K562 (cell line): Measurements from ENCODE around the gene DCAKD. TPM values are rescaled to one million over a fixed set of nuclear protein-coding genes. Genes with fewer than 3 reads are reported as not detected.

ENCODE experiments used
- ATAC-seq: fragments of 200-7000 bp; cut with Tn5 transposase; 3 replicates; pipeline ENCODE4 v1.9.1; 2020; ENCODE audit warnings: moderate library complexity
- BruUV-seq: library from RNA; stranded (reverse); fragments of 400-500 nt; replicated peaks from 2 replicates; lab custom pipeline; 2021; lab: Mats Ljungman, UMichigan
- CTCF ChIA-PET: fragments of 300-600 bp; formaldehyde crosslinking; extraction: SDS; loops from one replicate; lab custom pipeline; 2021; ENCODE audit warnings: low intra/inter-chr PET ratio; lab: Yijun Ruan, JAX
- POLR2A ChIA-PET: fragments of 300-600, 350-650 bp; sonication (Branson Sonifier 250); formaldehyde crosslinking; extraction: SDS; loops from one replicate; lab custom pipeline; 2021; ENCODE audit warnings: antibody characterized with exemption, inconsistent platforms; lab: Yijun Ruan, JAX
- DNase-seq, 4 experiments: peaks; one replicate each; pipeline versions ENCODE4 v3.0.0 to v3.0.0-alpha.2; 2011 to 2018; ENCODE audit warnings: low spot score in 3 of 4, mixed read lengths in 3 of 4; ENCODE audit errors: extremely low read depth in 1 of 4
- FAIRE-seq: peaks from 2 replicates; lab custom pipeline; 2011; peaks lifted over from hg19 to GRCh38; lab: Jason Lieb, UNC
- H2AFZ ChIP-seq: 2 replicates; pipeline ENCODE4 v1.6.0; 2011; ENCODE audit warnings: low read depth, low read length, control low read depth, inconsistent platforms
- H3K27ac ChIP-seq: fragments of 200-600 bp; 3 replicates; pipeline ENCODE4 v1.8.0; 2011; ENCODE audit warnings: low read depth, mild to moderate bottlenecking, control low read depth, inconsistent platforms, low read length, moderate library complexity, mixed read lengths; ENCODE audit errors: extremely low read depth
- H3K27me3 ChIP-seq, 2 experiments: fragments of 300-600 bp in 1 of 2; 2 replicates in 1 of 2; 3 replicates in 1 of 2; pipeline versions ENCODE4 v1.6.0 to v1.8.0; 2011; ENCODE audit warnings: inconsistent platforms in 2 of 2, low read length in 2 of 2, mild to moderate bottlenecking in 1 of 2, mixed read lengths in 1 of 2, moderate library complexity in 1 of 2; ENCODE audit not compliant: control insufficient read depth in 2 of 2, insufficient read depth in 2 of 2
- H3K36me3 ChIP-seq: fragments of 300-600 bp; 3 replicates; pipeline ENCODE4 v1.8.0; 2011; ENCODE audit warnings: mild to moderate bottlenecking, low read length, inconsistent platforms; ENCODE audit not compliant: control insufficient read depth, insufficient read depth
- H3K4me1 ChIP-seq, 2 experiments: fragments of 200-600 bp in 1 of 2; replicated peaks in 1 of 2; 2 replicates in 1 of 2; 3 replicates in 1 of 2; pipeline versions ENCODE4 v1.5.1 to v1.8.0; 2011; ENCODE audit warnings: inconsistent platforms in 2 of 2, low read length in 2 of 2, mild to moderate bottlenecking in 1 of 2, mixed read lengths in 1 of 2, moderate library complexity in 1 of 2; ENCODE audit not compliant: control insufficient read depth in 2 of 2, insufficient read depth in 2 of 2
- H3K4me2 ChIP-seq: 2 replicates; pipeline ENCODE4 v1.6.1; 2011; ENCODE audit warnings: low read length, control low read depth, inconsistent platforms, mixed read lengths; ENCODE audit not compliant: insufficient read depth
- H3K4me3 ChIP-seq: fragments of 200-600 bp; sonication (generic), shearing (Covaris generic); 2 replicates; pipeline ENCODE4 v1.5.1; 2016; ENCODE audit warnings: control low read depth, inconsistent platforms
- H3K79me2 ChIP-seq: fragments of 200-600 bp; 3 replicates; pipeline ENCODE4 v1.8.0; 2011; ENCODE audit warnings: low read length, inconsistent platforms; ENCODE audit not compliant: control insufficient read depth, insufficient read depth
- H3K9ac ChIP-seq, 2 experiments: 2 replicates each; pipeline versions ENCODE4 v1.6.0 to v1.6.1; 2011; ENCODE audit warnings: low read depth in 2 of 2, low read length in 2 of 2, control low read depth in 1 of 2, inconsistent platforms in 1 of 2, mild to moderate bottlenecking in 1 of 2, mixed read lengths in 1 of 2; ENCODE audit not compliant: insufficient read depth in 1 of 2
- H3K9me1 ChIP-seq: one replicate; pipeline ENCODE4 v1.6.0; 2011; ENCODE audit warnings: inconsistent platforms, mild to moderate bottlenecking, low read length, moderate library complexity; ENCODE audit not compliant: control insufficient read depth, insufficient read depth
- H3K9me3 ChIP-seq: replicated peaks from 2 replicates; pipeline ENCODE4 v1.5.1; 2011; ENCODE audit warnings: low read depth, low read length, inconsistent platforms; ENCODE audit not compliant: control insufficient read depth, insufficient read depth
- H4K20me1 ChIP-seq: replicated peaks from 2 replicates; pipeline ENCODE4 v1.6.1; 2011; ENCODE audit warnings: low read length, inconsistent platforms, mixed read lengths; ENCODE audit not compliant: control insufficient read depth, insufficient read depth
- FIP1L1 ChIP-seq: fragments of 200-400 bp; formaldehyde crosslinking; IDR thresholded peaks from 2 replicates; pipeline ENCODE4 v1.6.1; 2018; ENCODE audit warnings: mild to moderate bottlenecking, low read depth, low read length; ENCODE audit not compliant: poor library complexity, severe bottlenecking
- HEY1 ChIP-seq: fragments of 250-450 bp; sonication (Bioruptor Pico); IDR thresholded peaks from 2 replicates; pipeline ENCODE4 v1.5.0; 2020; ENCODE audit warnings: mild to moderate bottlenecking, moderate library complexity, borderline replicate concordance
- KAT7 ChIP-seq: sonication (generic); formaldehyde crosslinking; IDR thresholded peaks from 2 replicates; pipeline ENCODE4 v1.8.0; 2022; ENCODE audit warnings: missing genetic modification reagents, mild to moderate bottlenecking, borderline replicate concordance
- ZFX ChIP-seq: sonication (generic); formaldehyde crosslinking; IDR thresholded peaks from 2 replicates; pipeline ENCODE4 v1.8.0; 2022; ENCODE audit warnings: mild to moderate bottlenecking, missing genetic modification reagents, moderate library complexity
- WGBS: fragments of 100-300 bp; shearing (Covaris generic); methylation state at CpG from one replicate; pipeline ENCODE4 v1.1.6; 2016; ENCODE audit warnings: low coverage, mixed read lengths; ENCODE audit not compliant: insufficient coverage; ENCODE audit errors: missing lambda C conversion rate; 5-methylcytosine and 5-hydroxymethylcytosine counted together
- in situ Hi-C: fragments of 300-500 bp; cut with MboI; formaldehyde crosslinking; loops from 4 replicates; pipeline ENCODE4 v1.15.0; 2018; ENCODE audit warnings: inconsistent platforms, mixed read lengths
- intact Hi-C: fragments of 100-400 bp; cut with micrococcal nuclease; formaldehyde crosslinking; loops from 2 replicates; pipeline ENCODE4 v1.14.2; 2022
- polyA plus RNA-seq, 8 experiments: library from polyadenylated mRNA; depleted of rRNA in 4 of 8; stranded (reverse) in 5 of 8; unstranded in 3 of 8; fragments of >200 nt; fragmentation: Nextera tagmentation in 2 of 8; fragmentation: Illumina TruSeq in 1 of 8; extraction: Ambion mirVana in 2 of 8; extraction: Trizol in 1 of 8; gene quantifications; 2 replicates each; pipeline versions ENCODE4 v1.2.1 to v1.2.3, GENCODE V29; 2011 to 2014; ENCODE audit warnings: inconsistent platforms in 1 of 8, missing spikeins in 1 of 8
- total RNA-seq, 7 experiments: library from RNA; depleted of rRNA in 6 of 7; stranded (reverse); fragments of >200 nt in 6 of 7; fragmentation: Illumina TruSeq in 2 of 7; extraction: Trizol in 2 of 7; gene quantifications; 2 replicates each; pipeline versions ENCODE4 v1.2.1 to v1.2.3, GENCODE V29; 2011 to 2021; ENCODE audit warnings: low replicate concordance in 1 of 7
- TF ChIP-seq, protein P1 (sequence below): fragments of 450-650 bp; IDR thresholded peaks from 2 replicates; pipeline ENCODE4 v1.6.1; 2016; ENCODE audit warnings: mild to moderate bottlenecking, moderate library complexity
- TF ChIP-seq, protein P2 (sequence below): sonication (generic); formaldehyde crosslinking; IDR thresholded peaks from 2 replicates; pipeline ENCODE4 v1.8.0; 2022; ENCODE audit warnings: missing genetic modification reagents, mild to moderate bottlenecking, moderate library complexity, borderline replicate concordance
- TF ChIP-seq, protein P3 (sequence below): sonication (generic); formaldehyde crosslinking; IDR thresholded peaks from 2 replicates; pipeline ENCODE4 v1.8.1; 2023; ENCODE audit warnings: mild to moderate bottlenecking, missing genetic modification reagents, moderate library complexity

Gene DCAKD
- total and polyA plus RNA-seq, 9 of the 15 experiments (the other 6 are each of a cell fraction or from before 2014, with no cell fraction given) = 7.9 to 35.5 (median 21.4) TPM

DNA sequence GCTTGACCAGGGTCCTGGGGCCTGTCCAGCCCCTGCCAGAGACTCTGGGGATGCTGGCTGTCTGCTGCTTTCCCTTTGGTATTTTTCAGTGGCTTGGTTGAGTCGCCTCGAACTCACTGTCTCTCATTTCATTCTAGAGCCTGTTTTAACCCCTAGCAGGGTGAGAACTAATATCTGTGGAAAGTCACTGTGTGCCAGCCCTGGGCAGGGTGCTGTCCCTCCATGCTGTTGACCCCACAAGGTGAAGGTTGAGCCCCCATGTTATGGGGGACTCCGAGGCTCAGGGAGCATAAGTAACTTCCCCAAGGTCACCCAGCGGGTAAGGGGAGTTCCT, 33.0 kb downstream of the DCAKD start:
- H3K27me3 ChIP-seq = no peaks in the 10 kb centered on the region
- in situ Hi-C loops = loop anchor here (5.0 to 10.0 kb wide), 2 partner anchors 101 to 244 kb away; partner anchors contain the start of gene GFAP
- 35% methylated on average over 4 of the region's 4 CpGs for WGBS
- BruUV-seq = TSS peak; percentile 34
- CTCF ChIA-PET = no interaction called here
- ATAC-seq = no peak
- H4K20me1 ChIP-seq = 0 out of 2 replicates have a peak, but pooled peaks cover 6% of the 10 kb centered on the region
- peak overlapping the region; percentile 95 for H2AFZ ChIP-seq
- peak overlapping the region; percentile 45 for H3K4me3 ChIP-seq
- 0 out of 2 replicates have a peak, but pooled peaks have one; percentile 10 for TF ChIP-seq KAT7
- TF ChIP-seq FIP1L1 = no peak
- TF ChIP-seq, protein P1, sequence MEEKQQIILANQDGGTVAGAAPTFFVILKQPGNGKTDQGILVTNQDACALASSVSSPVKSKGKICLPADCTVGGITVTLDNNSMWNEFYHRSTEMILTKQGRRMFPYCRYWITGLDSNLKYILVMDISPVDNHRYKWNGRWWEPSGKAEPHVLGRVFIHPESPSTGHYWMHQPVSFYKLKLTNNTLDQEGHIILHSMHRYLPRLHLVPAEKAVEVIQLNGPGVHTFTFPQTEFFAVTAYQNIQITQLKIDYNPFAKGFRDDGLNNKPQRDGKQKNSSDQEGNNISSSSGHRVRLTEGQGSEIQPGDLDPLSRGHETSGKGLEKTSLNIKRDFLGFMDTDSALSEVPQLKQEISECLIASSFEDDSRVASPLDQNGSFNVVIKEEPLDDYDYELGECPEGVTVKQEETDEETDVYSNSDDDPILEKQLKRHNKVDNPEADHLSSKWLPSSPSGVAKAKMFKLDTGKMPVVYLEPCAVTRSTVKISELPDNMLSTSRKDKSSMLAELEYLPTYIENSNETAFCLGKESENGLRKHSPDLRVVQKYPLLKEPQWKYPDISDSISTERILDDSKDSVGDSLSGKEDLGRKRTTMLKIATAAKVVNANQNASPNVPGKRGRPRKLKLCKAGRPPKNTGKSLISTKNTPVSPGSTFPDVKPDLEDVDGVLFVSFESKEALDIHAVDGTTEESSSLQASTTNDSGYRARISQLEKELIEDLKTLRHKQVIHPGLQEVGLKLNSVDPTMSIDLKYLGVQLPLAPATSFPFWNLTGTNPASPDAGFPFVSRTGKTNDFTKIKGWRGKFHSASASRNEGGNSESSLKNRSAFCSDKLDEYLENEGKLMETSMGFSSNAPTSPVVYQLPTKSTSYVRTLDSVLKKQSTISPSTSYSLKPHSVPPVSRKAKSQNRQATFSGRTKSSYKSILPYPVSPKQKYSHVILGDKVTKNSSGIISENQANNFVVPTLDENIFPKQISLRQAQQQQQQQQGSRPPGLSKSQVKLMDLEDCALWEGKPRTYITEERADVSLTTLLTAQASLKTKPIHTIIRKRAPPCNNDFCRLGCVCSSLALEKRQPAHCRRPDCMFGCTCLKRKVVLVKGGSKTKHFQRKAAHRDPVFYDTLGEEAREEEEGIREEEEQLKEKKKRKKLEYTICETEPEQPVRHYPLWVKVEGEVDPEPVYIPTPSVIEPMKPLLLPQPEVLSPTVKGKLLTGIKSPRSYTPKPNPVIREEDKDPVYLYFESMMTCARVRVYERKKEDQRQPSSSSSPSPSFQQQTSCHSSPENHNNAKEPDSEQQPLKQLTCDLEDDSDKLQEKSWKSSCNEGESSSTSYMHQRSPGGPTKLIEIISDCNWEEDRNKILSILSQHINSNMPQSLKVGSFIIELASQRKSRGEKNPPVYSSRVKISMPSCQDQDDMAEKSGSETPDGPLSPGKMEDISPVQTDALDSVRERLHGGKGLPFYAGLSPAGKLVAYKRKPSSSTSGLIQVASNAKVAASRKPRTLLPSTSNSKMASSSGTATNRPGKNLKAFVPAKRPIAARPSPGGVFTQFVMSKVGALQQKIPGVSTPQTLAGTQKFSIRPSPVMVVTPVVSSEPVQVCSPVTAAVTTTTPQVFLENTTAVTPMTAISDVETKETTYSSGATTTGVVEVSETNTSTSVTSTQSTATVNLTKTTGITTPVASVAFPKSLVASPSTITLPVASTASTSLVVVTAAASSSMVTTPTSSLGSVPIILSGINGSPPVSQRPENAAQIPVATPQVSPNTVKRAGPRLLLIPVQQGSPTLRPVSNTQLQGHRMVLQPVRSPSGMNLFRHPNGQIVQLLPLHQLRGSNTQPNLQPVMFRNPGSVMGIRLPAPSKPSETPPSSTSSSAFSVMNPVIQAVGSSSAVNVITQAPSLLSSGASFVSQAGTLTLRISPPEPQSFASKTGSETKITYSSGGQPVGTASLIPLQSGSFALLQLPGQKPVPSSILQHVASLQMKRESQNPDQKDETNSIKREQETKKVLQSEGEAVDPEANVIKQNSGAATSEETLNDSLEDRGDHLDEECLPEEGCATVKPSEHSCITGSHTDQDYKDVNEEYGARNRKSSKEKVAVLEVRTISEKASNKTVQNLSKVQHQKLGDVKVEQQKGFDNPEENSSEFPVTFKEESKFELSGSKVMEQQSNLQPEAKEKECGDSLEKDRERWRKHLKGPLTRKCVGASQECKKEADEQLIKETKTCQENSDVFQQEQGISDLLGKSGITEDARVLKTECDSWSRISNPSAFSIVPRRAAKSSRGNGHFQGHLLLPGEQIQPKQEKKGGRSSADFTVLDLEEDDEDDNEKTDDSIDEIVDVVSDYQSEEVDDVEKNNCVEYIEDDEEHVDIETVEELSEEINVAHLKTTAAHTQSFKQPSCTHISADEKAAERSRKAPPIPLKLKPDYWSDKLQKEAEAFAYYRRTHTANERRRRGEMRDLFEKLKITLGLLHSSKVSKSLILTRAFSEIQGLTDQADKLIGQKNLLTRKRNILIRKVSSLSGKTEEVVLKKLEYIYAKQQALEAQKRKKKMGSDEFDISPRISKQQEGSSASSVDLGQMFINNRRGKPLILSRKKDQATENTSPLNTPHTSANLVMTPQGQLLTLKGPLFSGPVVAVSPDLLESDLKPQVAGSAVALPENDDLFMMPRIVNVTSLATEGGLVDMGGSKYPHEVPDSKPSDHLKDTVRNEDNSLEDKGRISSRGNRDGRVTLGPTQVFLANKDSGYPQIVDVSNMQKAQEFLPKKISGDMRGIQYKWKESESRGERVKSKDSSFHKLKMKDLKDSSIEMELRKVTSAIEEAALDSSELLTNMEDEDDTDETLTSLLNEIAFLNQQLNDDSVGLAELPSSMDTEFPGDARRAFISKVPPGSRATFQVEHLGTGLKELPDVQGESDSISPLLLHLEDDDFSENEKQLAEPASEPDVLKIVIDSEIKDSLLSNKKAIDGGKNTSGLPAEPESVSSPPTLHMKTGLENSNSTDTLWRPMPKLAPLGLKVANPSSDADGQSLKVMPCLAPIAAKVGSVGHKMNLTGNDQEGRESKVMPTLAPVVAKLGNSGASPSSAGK = no peak
- no peak for TF ChIP-seq HEY1 (CRISPR knock-in tag)
- TF ChIP-seq, protein P2, sequence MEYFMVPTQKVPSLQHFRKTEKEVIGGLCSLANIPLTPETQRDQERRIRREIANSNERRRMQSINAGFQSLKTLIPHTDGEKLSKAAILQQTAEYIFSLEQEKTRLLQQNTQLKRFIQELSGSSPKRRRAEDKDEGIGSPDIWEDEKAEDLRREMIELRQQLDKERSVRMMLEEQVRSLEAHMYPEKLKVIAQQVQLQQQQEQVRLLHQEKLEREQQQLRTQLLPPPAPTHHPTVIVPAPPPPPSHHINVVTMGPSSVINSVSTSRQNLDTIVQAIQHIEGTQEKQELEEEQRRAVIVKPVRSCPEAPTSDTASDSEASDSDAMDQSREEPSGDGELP = 0 out of 2 replicates have a peak, but pooled peaks have one; percentile 11
- TF ChIP-seq, protein P3, sequence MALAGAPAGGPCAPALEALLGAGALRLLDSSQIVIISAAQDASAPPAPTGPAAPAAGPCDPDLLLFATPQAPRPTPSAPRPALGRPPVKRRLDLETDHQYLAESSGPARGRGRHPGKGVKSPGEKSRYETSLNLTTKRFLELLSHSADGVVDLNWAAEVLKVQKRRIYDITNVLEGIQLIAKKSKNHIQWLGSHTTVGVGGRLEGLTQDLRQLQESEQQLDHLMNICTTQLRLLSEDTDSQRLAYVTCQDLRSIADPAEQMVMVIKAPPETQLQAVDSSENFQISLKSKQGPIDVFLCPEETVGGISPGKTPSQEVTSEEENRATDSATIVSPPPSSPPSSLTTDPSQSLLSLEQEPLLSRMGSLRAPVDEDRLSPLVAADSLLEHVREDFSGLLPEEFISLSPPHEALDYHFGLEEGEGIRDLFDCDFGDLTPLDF (CRISPR knock-in tag) = 0 out of 2 replicates have a peak, but pooled peaks have one; percentile 39
- no peak; the same call in 1 of the 2 replicates for TF ChIP-seq ZFX (CRISPR knock-in tag)
- TF ChIP-seq, all 486 proteins: peak for 3
- Histone ChIP-seq H3K27ac (peak overlapping the region; percentile 61), H3K36me3 (no peaks in the 10 kb centered on the region; the same call in 2 of the 3 replicates), H3K4me1 (peaks cover 24 to 36% of the 10 kb centered on the region in 2 experiments; a peak in 4 of 5 replicates), H3K9me3 (no peaks in the 10 kb centered on the region), H3K9ac (peak overlapping the region; percentile 73 to 89), H3K4me2 (peak overlapping the region; percentile 86), H3K79me2 (no peaks in the 10 kb centered on the region), H3K9me1 (no peaks in the 10 kb centered on the region)
- DNase-seq = no peak
- POLR2A ChIA-PET = interaction anchor here (0.7 kb wide), 1 partner anchor 900 kb away, joined by 3 read pairs; no protein-coding TSS in a partner anchor
- intact Hi-C loops = loop anchor here (2.0 to 10.0 kb wide), 4 partner anchors 79 to 244 kb away; no protein-coding TSS in a partner anchor
- FAIRE-seq = no peak
